Body of pancreas (tissue), 4 donors: ENCODE results near the gene PPP1R15B.

Experiments
- POLR2A ChIP-seq, 3 donors: fragments of 450-650 bp; IDR thresholded peaks; one replicate each; pipeline ENCODE4 v1.6.1; 2016; ENCODE audit warnings: antibody characterized with exemption in 3 of 3, mild to moderate bottlenecking in 2 of 3
- TF ChIP-seq, protein P1 (sequence below), 7 experiments: fragments of 450-650 bp in 4 of 7; fragments of 200-600 bp in 3 of 7; sonication (generic) in 3 of 7; IDR thresholded peaks; one replicate each; pipeline ENCODE4 v1.5.1; 2016 to 2019; ENCODE audit warnings: antibody characterized with exemption in 7 of 7

DNA sequence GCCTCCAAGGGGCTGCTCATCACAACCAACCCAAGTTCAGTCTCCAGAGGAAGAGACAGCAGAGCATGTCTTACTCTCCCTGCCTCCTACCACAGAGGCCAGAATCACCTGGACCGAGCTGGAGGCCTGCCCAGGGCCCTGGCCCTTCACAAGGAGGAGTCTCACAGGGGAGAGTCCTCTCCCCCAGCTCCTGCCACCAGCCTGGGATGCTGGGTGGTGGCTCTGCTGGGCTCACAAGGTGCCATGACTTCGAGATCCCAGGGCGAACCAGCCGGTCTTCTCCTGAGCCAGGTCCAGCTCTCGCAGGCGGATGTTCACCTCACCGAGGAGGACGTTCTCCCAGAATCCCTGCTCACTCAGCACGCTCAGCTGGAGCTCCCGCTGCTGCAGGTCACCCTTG, 13.0 kb upstream of the PPP1R15B start:
- TF ChIP-seq, protein P1, sequence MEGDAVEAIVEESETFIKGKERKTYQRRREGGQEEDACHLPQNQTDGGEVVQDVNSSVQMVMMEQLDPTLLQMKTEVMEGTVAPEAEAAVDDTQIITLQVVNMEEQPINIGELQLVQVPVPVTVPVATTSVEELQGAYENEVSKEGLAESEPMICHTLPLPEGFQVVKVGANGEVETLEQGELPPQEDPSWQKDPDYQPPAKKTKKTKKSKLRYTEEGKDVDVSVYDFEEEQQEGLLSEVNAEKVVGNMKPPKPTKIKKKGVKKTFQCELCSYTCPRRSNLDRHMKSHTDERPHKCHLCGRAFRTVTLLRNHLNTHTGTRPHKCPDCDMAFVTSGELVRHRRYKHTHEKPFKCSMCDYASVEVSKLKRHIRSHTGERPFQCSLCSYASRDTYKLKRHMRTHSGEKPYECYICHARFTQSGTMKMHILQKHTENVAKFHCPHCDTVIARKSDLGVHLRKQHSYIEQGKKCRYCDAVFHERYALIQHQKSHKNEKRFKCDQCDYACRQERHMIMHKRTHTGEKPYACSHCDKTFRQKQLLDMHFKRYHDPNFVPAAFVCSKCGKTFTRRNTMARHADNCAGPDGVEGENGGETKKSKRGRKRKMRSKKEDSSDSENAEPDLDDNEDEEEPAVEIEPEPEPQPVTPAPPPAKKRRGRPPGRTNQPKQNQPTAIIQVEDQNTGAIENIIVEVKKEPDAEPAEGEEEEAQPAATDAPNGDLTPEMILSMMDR (IDR thresholded peaks at IDR 0.05), result no peak
- no peak for TF ChIP-seq POLR2A (IDR thresholded peaks at IDR 0.05)
